SK-N-SH treated with all-trans-retinoic acid at 6 μM for 48 hours (cell line): ENCODE measurements around the gene RRP36.

Experiments used
- ATAC-seq: fragments of 200-7000 bp; cut with Tn5 transposase; 3 replicates; pipeline ENCODE4 v1.9.1; 2020; ENCODE audit warnings: mild to moderate bottlenecking, moderate library complexity
- BACH2 ChIP-seq: fragments of 250-450 bp; sonication (Bioruptor Pico); IDR thresholded peaks from 2 replicates; pipeline ENCODE4 v1.9.0; 2021; ENCODE audit warnings: mild to moderate bottlenecking, borderline replicate concordance
- CSDC2 ChIP-seq: fragments of 250-450 bp; sonication (Bioruptor Pico); IDR thresholded peaks from 2 replicates; pipeline ENCODE4 v1.5.0; 2020; ENCODE audit warnings: mild to moderate bottlenecking, moderate library complexity
- ESRRG ChIP-seq: fragments of 250-450 bp; sonication (Bioruptor Pico); IDR thresholded peaks from 2 replicates; pipeline ENCODE4 v1.6.1; 2021; ENCODE audit warnings: mild to moderate bottlenecking
- GLIS3 ChIP-seq: fragments of 250-450 bp; sonication (Bioruptor Pico); IDR thresholded peaks from 2 replicates; pipeline ENCODE4 v1.5.0; 2020; ENCODE audit warnings: mild to moderate bottlenecking, moderate library complexity
- OSR1 ChIP-seq: fragments of 250-450 bp; sonication (Bioruptor Pico); IDR thresholded peaks from 2 replicates; pipeline ENCODE4 v1.8.0; 2022; ENCODE audit warnings: moderate library complexity, mild to moderate bottlenecking, inconsistent platforms
- RARB ChIP-seq: fragments of 250-450 bp; sonication (Bioruptor Pico); IDR thresholded peaks from 2 replicates; pipeline ENCODE4 v1.8.0; 2021; ENCODE audit warnings: mild to moderate bottlenecking, moderate library complexity
- TCF4 ChIP-seq: fragments of 250-450 bp; sonication (Bioruptor Pico); IDR thresholded peaks from 2 replicates; pipeline ENCODE4 v1.8.0; 2021; ENCODE audit warnings: mild to moderate bottlenecking, moderate library complexity, borderline replicate concordance
- TOX ChIP-seq: fragments of 250-450 bp; sonication (Bioruptor Pico); IDR thresholded peaks from 2 replicates; pipeline ENCODE4 v1.8.0; 2021; ENCODE audit warnings: mild to moderate bottlenecking, moderate library complexity, borderline replicate concordance
- ZC3H10 ChIP-seq: fragments of 250-450 bp; sonication (Bioruptor Pico); IDR thresholded peaks from 2 replicates; pipeline ENCODE4 v1.5.1; 2021; ENCODE audit warnings: mild to moderate bottlenecking, moderate library complexity
- ZFP3 ChIP-seq: fragments of 250-450 bp; sonication (Bioruptor Pico); IDR thresholded peaks from 2 replicates; pipeline ENCODE4 v1.5.0; 2020; ENCODE audit warnings: mild to moderate bottlenecking, moderate library complexity
- ZFP30 ChIP-seq: fragments of 450-650 bp; formaldehyde crosslinking; IDR thresholded peaks from 2 replicates; pipeline ENCODE4 v1.5.0; 2022; ENCODE audit warnings: mild to moderate bottlenecking, moderate library complexity
- ZNF565 ChIP-seq: fragments of 450-650 bp; formaldehyde crosslinking; conservative IDR thresholded peaks from 2 replicates; pipeline ENCODE4 v1.5.0; 2020; ENCODE audit warnings: low read depth, mild to moderate bottlenecking, moderate library complexity
- ZNF70 ChIP-seq: fragments of 450-650 bp; formaldehyde crosslinking; IDR thresholded peaks from 2 replicates; pipeline ENCODE4 v1.5.0; 2020; ENCODE audit warnings: mild to moderate bottlenecking, moderate library complexity
- ZNF8 ChIP-seq: fragments of 450-650 bp; formaldehyde crosslinking; IDR thresholded peaks from 2 replicates; pipeline ENCODE4 v1.5.0; 2020; ENCODE audit warnings: mild to moderate bottlenecking, moderate library complexity
- TF ChIP-seq, protein P1 (sequence below): fragments of 250-450 bp; sonication (Bioruptor Pico); IDR thresholded peaks from 2 replicates; pipeline ENCODE4 v1.8.0; 2020; ENCODE audit warnings: mild to moderate bottlenecking, moderate library complexity, borderline replicate concordance
- TF ChIP-seq, protein P2 (sequence below): fragments of 250-450 bp; sonication (Bioruptor Pico); IDR thresholded peaks from 2 replicates; pipeline ENCODE4 v1.5.0; 2020; ENCODE audit warnings: mild to moderate bottlenecking, moderate library complexity
- TF ChIP-seq, protein P3 (sequence below): fragments of 250-450 bp; sonication (Bioruptor Pico); IDR thresholded peaks from 2 replicates; pipeline ENCODE4 v1.5.1; 2021; ENCODE audit warnings: mild to moderate bottlenecking, moderate library complexity
- TF ChIP-seq, protein P4 (sequence below): fragments of 250-450 bp; sonication (Bioruptor Pico); IDR thresholded peaks from 2 replicates; pipeline ENCODE4 v1.8.0; 2021; ENCODE audit warnings: low read depth, mild to moderate bottlenecking, moderate library complexity, borderline replicate concordance

The RRP36 gene

DNA sequence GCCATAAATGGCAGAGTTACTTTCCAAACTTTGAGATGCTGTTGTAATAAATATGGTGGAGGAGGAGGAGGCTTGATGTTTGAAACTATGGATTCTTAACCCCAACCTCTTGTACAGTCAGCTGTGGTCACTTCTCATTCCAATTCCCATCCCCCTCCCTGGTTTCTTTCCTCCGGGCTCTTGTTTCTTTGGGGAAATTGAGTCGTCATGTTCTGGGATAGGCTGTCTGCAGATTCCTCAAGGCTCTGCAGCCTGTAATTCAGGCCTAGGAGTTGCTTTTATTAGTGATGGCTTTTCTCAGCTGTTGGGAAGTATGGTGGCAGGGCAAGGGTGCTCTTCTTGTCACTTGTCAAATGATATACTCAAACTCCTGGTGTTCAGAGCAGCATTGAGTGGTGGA is 57.3 kb downstream of the RRP36 start:
- ATAC-seq, result no peak
- TF ChIP-seq TCF4 (no peak), ZFP3 (CRISPR knock-in tag) (no peak), RARB (CRISPR knock-in tag) (no peak), ZNF8 (CRISPR knock-in tag) (no peak), ZNF565 (CRISPR knock-in tag) (no peak), ZFP30 (no peak), BACH2 (CRISPR knock-in tag) (no peak), CSDC2 (CRISPR knock-in tag) (no peak), ESRRG (CRISPR knock-in tag) (no peak), ZNF70 (CRISPR knock-in tag) (no peak), OSR1 (no peak), GLIS3 (CRISPR knock-in tag) (no peak), TOX (CRISPR knock-in tag) (no peak), ZC3H10 (CRISPR knock-in tag) (no peak)
- TF ChIP-seq, protein P1, sequence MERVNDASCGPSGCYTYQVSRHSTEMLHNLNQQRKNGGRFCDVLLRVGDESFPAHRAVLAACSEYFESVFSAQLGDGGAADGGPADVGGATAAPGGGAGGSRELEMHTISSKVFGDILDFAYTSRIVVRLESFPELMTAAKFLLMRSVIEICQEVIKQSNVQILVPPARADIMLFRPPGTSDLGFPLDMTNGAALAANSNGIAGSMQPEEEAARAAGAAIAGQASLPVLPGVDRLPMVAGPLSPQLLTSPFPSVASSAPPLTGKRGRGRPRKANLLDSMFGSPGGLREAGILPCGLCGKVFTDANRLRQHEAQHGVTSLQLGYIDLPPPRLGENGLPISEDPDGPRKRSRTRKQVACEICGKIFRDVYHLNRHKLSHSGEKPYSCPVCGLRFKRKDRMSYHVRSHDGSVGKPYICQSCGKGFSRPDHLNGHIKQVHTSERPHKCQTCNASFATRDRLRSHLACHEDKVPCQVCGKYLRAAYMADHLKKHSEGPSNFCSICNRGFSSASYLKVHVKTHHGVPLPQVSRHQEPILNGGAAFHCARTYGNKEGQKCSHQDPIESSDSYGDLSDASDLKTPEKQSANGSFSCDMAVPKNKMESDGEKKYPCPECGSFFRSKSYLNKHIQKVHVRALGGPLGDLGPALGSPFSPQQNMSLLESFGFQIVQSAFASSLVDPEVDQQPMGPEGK (CRISPR knock-in tag), result no peak
- TF ChIP-seq, protein P2, sequence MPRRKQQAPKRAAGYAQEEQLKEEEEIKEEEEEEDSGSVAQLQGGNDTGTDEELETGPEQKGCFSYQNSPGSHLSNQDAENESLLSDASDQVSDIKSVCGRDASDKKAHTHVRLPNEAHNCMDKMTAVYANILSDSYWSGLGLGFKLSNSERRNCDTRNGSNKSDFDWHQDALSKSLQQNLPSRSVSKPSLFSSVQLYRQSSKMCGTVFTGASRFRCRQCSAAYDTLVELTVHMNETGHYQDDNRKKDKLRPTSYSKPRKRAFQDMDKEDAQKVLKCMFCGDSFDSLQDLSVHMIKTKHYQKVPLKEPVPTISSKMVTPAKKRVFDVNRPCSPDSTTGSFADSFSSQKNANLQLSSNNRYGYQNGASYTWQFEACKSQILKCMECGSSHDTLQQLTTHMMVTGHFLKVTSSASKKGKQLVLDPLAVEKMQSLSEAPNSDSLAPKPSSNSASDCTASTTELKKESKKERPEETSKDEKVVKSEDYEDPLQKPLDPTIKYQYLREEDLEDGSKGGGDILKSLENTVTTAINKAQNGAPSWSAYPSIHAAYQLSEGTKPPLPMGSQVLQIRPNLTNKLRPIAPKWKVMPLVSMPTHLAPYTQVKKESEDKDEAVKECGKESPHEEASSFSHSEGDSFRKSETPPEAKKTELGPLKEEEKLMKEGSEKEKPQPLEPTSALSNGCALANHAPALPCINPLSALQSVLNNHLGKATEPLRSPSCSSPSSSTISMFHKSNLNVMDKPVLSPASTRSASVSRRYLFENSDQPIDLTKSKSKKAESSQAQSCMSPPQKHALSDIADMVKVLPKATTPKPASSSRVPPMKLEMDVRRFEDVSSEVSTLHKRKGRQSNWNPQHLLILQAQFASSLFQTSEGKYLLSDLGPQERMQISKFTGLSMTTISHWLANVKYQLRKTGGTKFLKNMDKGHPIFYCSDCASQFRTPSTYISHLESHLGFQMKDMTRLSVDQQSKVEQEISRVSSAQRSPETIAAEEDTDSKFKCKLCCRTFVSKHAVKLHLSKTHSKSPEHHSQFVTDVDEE (CRISPR knock-in tag), result no peak
- TF ChIP-seq, protein P3, sequence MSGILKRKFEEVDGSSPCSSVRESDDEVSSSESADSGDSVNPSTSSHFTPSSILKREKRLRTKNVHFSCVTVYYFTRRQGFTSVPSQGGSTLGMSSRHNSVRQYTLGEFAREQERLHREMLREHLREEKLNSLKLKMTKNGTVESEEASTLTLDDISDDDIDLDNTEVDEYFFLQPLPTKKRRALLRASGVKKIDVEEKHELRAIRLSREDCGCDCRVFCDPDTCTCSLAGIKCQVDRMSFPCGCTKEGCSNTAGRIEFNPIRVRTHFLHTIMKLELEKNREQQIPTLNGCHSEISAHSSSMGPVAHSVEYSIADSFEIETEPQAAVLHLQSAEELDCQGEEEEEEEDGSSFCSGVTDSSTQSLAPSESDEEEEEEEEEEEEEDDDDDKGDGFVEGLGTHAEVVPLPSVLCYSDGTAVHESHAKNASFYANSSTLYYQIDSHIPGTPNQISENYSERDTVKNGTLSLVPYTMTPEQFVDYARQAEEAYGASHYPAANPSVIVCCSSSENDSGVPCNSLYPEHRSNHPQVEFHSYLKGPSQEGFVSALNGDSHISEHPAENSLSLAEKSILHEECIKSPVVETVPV, result no peak
- TF ChIP-seq, protein P4, sequence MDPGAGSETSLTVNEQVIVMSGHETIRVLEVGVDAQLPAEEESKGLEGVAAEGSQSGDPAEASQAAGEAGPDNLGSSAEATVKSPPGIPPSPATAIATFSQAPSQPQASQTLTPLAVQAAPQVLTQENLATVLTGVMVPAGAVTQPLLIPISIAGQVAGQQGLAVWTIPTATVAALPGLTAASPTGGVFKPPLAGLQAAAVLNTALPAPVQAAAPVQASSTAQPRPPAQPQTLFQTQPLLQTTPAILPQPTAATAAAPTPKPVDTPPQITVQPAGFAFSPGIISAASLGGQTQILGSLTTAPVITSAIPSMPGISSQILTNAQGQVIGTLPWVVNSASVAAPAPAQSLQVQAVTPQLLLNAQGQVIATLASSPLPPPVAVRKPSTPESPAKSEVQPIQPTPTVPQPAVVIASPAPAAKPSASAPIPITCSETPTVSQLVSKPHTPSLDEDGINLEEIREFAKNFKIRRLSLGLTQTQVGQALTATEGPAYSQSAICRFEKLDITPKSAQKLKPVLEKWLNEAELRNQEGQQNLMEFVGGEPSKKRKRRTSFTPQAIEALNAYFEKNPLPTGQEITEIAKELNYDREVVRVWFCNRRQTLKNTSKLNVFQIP, result no peak
